ENCODE measurements around the gene ADGRV1.
"Not testable (repeated sequence)": the region's sequence is repeated elsewhere in the genome, so short reads cannot be mapped to it uniquely, and the experiment has no call there.

The ADGRV1 gene

DNA sequence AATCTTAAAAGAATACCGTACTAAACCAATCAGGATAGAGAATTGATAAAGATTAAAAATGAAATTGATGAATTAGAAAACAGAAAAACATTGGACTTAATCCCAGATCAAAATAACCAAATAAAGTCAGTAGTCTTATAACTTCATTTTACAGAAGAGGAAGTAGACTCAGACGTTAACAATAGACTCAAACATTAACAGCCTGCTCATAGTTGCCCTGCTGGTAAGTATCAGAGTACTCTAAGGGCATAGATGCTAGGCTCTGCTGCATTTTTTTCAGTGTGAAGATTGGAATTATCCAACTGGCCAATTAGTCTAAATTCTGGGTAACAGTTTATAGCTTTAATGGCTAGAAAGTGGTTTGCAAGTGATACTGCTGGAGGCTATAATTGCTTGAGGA, 42.9 kb downstream of the ADGRV1 start:
- DNase-seq, result no peak

DNA sequence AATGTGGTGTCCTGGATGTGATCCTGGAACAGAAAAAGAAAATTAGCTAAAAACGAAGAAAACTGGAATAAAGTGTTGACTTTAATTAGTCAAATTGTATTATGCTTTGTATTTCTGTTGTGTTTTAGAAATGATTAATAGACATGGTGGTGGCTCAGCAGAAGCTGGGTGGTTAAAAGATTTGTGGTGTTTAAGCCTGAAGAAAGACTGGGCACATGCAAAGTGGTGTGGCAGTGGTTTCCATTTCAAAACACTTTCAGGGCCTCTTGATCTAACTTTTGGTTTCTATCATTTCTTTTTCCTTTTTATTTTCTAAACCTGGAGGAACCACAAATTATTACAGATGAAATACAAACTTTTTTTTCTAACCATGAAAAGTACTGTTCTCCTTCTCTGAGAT, 44.1 kb downstream of the ADGRV1 start:
- no peak for DNase-seq

DNA sequence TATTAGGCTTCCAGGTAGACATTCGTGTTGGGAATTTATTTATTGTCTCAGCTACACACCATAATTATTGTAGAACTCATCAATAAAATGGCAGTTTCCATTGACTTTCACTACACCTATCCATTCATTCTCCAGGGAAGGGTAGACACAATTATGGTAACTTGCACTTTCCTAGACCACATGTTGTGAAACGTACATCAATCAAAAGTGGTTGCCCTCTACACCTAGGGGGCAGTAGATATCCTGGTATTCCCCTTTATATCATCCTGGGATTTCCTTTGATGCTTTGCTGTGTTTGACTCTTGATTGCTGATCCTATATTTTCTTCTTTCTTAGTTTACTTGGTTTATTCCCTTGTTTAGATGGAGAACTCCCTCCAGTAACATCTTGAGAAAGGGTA, 47.9 kb downstream of the ADGRV1 start:
- DNase-seq, result no peak

DNA sequence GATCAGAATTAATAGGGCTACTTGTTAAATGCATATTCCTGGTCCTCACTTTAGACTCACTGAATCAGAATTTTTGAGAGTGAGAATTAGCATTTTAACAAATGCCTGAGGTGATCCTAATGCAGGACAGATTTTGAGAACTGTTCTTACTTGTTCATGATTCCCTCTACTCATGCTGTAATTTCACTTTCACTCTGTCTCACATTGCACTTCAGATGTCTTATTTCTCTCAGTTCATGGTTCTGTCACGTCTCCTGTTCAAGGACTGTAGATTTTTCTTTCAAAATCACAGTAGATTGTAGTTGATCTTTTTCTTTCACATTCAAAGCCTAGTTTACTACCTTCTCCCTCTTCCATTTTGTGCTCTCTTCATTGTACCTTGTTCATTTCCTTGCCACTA, 54.3 kb downstream of the ADGRV1 start:
- DNase-seq, result no peak

DNA sequence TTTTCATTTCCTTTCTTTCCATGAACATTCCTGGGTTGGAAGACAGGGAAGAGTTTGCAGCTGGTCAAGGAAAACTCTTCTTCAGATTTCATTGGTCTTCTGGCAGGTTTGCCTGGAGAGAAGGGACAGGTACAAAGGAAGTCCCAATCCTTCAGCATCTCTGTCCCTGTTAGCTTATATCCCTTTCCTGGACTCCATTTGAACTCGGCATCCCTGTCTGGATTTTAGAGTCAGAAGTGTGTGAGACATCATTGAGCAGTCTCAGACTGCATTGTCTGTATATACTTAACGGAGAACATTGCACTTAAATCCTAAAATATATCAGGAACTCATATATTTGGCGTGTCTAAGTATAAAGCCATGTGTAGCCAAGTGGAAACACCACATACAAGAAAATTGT, 54.9 kb downstream of the ADGRV1 start:
- no peak for DNase-seq

DNA sequence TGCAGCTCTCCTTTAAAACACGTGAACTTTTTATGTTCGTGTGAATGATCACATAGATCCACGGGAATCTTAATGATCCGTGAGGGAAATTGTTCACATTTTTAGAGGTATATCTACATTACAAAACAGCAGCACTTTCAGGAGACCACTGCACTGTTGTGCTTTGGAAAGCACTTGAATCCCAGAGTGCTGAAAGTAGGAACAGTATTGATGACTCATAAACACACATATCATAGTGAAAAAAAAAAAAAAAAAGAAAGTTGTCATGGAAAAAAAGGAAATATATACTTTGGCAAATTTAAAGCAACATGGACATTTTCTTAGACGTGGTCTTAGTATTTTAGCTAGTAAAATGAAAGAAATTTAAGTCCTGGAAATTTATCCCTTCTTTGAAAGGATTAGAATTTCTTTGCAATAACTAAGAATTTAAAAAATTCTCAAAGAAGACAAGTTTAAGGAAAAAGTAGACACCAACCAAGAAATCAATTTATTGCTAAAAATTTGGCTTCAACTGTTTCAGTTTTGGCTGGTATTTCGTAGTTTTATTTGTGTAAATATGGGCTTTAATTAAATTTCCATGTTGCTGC, 55.4 kb downstream of the ADGRV1 start:
- no peak for DNase-seq

DNA sequence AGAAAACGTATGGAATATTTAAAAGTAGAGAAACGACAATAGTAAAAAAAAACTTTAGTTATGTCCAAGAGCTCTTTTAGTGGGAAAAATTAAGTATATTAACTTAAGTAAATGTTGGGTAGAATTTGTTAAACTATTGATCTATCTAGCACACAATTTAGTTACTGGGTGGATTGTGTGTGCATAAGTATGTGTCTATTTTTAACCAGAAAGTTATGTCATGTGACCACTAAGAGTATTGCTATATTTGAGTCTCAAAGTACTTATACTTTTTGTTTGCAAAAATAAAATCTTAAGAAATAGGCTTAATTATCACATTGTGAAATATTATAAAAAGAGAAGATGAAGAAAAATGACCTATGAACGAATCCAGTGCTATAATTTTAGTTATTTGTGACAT, 56.8 kb downstream of the ADGRV1 start:
- no peak for DNase-seq

DNA sequence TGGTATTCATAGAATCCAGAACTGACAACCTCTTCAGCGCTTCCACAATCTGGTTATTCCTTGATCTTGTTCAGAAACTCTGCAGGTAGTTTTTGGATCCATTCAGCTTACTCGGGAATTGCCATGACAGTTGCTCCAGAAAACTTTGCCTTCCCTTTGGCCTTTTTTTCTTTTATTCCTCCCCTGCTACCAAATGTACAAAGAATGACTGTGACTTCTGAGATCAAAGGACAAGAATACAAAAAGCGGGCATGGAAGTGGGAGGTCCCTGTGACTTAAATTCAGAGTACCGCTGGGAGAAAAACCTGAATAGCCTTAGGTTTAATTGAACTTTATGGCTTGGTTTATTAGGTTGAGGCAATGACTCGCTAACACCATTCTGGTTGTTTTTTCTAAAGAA, 59.5 kb downstream of the ADGRV1 start:
- DNase-seq, result no peak

DNA sequence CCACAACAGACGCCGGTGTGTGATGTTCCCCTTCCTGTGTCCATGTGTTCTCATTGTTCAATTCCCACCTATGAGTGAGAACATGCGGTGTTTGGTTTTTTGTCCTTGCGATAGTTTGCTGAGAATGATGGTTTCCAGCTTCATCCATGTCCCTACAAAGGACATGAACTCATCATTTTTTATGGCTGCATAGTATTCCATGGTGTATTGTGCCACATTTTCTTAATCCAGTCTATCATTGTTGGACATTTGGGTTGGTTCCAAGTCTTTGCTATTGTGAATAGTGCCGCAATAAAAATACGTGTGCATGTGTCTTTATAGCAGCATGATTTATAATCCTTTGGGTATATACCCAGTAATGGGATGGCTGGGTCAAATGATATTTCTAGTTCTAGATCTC, 61.2 kb downstream of the ADGRV1 start:
- DNase-seq, result not testable (repeated sequence)

DNA sequence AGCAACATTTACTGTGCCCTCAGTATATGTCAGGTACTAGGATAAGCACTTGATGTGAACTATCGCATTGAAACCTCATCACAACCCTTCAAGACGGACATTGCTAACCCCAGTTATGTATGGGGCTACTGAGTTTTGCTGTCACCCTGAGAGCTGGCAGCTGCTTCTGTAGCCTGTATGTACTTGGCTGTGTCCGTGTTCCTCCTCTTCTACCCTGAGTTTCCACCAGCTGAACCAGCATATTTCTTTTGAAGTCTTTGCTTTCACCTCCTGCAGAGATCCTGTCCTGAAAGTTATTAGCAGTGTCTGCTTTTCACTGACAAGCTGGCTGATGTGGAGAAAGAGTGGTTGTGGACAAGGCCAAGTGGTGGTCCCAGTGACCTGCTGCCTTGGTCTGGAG, 63.3 kb downstream of the ADGRV1 start:
- DNase-seq, result no peak

DNA sequence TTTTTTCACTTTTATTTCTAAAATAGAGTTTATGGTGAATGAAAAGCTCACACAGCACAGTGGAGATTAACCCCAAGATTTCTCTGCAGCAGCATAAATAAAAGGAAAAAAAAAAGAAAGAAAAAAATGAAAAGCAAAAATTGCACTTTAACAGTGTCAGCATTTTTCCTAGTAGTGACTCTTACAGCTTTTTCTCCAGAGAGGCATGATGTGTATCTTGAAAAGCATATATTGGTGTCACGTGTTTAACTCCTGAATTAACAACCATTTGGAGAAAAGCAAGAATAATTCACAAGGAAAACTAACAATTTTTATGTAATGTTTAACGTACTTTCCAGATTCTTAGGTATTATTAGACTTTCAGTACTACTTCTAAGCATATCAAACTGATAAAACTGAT, 67.9 kb downstream of the ADGRV1 start:
- DNase-seq, result no peak

DNA sequence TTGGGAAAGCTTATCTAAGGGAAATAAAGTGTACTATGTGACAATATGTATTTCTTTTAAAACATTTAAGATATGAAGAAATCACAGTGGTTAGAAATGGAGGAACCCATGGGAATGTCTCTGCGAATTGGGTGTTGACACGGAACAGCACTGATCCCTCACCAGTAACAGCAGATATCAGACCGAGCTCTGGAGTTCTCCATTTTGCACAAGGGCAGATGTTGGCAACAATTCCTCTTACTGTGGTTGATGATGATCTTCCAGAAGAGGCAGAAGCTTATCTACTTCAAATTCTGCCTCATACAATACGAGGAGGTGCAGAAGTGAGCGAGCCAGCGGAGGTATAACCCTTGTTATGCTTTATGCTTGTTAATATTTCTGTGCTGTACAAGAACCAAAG, 69.9 kb downstream of the ADGRV1 start:
- DNase-seq, result no peak

DNA sequence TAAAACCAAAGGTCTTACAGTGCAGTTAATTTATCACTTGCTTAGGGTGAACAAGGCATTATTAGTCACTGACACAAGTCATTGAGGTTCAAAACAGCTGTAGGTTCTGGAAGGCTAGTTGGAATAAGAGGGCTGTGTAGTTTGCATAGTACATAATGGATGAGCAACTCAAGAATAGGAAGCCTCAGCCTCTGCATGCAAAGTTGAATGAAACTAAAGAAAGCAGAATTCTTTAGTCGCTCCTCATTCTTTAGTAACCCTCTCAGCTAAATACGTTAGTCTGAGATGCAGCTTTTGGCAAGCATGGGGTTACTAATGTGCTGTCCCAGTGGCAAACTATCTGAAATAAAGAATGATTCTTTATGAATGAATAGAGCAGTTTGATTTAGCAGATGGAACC, 74.2 kb downstream of the ADGRV1 start:
- DNase-seq, result no peak

DNA sequence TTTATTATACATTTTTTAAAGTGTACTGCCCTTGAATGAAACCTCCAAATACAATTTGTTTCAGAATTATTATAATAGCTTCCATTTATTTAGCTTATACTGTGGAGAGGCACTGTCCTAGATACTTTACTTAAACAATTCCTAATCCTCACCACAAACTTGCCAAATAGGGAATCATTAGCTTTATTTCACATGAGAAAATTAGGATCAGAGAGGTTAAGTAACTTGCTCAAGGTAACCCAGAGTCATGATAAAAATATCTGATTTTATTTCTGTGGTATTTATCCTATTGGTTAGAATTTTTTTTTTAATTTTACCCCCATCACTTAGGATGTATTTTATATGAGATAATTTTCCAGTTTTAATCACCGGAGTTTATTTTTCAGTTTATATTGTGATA, 78.4 kb downstream of the ADGRV1 start:
- DNase-seq, result no peak

DNA sequence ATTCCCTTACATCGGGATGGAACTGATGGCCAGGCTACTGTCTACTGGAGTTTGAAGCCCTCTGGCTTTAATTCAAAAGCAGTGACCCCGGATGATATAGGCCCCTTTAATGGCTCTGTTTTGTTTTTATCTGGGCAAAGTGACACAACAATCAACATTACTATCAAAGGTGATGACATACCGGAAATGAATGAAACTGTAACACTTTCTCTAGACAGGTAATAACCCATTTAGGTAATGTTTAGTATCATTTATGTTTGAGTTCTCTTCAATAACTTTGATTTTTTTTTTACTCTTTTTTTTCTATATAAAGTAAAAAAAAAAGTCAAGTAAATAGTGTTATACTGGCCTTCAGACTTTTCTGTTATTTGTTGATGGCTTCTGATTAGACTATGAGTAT, 79.1 kb downstream of the ADGRV1 start:
- DNase-seq, result no peak

DNA sequence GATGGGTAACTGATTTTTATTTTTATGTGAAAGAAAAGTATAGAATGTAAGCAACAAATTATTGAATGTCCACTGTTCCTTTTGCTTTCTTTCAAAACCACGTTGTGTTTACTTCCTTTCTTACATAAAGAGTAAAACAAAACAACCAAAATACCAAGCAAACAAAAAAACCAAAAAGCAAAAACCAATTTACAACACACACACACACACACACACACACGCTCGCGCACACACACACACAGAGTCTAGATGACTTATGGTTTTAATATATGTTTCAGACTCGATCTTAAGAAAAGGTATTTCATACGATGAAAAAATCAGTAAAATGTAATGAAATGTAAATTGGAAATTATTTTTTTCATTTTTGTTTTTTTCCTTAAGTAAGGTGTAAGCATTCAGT, 80.3 kb downstream of the ADGRV1 start:
- DNase-seq, result no peak

DNA sequence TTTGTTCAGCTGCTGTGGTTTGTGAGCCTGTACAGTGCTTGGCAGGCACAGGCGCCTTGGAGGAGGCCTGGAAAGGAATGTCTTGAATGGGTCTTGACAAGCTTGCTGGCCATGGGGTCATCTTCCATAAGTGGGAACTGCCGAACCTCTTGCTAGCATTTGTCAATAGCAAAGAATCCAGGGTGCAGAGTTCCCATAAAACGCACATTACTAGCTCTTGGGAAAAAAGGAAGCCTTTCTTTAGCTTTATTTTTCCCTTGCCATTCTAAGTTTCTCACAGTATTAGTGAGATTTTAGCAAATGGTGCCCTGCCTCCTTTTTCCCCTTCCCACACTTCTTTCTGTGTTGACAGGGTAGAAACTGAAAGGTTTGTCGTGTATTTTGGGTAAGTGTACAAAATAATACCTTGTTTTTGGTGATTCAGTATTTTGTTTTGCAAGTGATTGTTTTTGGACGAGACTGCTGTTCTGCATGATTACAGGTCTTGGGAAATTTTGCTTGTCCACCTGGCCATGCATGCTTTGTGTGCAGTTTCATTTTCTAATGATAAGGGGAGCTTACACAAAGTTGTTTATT, 82.0 kb downstream of the ADGRV1 start:
- DNase-seq, result no peak

DNA sequence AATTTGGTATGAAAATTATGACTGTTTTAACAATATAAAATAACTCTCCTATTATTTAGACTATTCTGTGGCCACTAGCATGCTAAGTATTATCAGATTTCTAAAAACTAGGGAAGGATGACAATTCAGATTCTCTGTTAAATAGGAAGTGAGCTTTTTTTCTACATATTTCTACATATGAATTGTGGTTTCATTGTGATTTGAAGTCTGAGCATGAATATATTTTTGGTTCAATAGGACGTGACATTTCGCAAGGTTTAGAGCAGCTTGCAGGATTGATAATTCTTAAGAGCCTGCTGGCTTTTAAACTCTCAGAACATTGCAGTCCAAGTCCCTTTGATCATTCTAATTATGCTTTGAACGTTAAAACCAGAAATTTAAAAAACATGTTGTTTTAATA, 82.9 kb downstream of the ADGRV1 start:
- DNase-seq, result no peak

DNA sequence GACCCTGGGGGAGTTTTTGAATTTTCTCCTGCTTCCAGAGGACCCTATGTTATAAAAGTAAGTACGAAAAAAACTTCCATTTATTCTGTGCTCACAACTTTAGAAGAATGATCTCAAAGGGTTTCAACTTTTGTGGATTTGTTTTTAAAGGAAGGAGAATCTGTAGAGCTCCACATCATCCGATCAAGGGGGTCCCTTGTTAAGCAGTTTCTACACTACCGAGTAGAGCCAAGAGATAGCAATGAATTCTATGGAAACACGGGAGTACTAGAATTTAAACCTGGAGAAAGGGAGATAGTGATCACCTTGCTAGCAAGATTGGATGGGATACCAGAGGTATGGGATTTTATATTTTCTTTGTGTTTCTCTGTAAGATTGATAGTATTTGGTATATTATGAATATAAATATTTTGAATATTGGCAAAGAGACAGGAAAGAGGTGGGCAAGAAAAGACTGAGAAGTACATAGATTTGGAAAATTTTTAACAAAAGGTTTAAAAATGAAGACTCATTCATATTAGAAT, 84.2 kb downstream of the ADGRV1 start:
- DNase-seq, result no peak

DNA sequence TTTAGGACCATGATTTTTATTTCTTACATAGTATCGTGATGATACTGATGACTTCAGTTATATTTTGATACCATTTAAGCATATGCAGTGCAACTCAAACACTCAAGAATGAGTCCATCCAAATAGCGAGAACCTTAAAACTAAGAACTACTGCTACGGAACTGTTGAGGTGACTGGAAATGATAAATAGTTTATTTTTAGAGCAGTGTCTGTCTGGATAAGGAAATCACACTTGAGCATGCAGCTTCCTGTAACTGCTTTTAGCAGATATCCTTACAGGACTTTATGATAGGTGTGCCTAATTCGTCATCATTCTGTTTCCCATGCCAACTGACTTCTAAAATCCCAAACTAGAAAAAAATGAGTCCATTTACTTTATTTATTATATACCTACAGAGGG, 85.5 kb downstream of the ADGRV1 start:
- no peak for DNase-seq

DNA sequence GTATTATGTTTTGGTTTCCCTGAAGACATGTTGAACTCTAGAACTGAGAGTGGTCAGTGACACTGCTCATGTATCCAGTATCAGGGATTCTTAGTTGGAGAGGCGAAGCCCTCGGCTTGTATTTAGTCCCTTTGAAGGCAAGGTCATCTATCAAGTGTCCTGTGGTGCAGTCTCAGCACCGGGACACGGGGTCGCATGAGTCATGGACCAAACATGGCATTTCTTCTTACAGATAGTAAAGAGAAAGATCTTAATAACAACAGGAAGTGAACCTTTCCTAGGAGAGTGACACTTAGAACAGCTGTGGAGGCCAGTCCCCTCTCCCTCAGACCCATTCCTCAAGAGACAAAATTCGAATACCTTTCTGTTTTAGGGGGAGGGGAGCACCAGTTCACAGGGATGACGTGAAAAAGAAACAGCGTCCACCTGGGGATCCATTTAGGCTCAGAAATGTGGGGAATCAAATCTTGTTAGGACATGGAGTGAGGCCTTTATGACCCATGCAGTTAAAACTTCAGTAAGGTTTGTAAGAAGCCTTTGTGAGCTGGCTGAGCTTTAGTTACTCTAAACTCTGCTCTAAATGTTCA, 86.5 kb downstream of the ADGRV1 start:
- DNase-seq, result no peak

DNA sequence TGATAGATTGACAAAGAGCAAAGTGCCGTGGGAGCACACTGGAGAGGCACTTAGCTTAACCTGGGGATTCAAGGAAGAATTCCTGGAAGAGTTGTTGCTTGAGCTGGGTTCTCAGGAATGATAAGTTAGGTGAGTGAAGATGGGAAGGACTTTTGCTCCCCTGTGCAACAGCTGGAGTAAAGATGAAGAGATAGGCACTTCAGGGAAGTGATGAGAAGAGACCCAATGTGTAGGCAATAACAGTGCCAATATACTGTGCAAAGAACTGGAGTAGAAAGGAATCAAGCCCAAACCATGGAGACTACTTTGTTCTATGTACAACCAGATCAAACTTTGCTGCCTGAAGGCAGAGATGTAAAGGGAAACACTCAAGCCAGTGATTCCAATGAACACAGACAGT, 92.2 kb downstream of the ADGRV1 start:
- DNase-seq, result no peak

DNA sequence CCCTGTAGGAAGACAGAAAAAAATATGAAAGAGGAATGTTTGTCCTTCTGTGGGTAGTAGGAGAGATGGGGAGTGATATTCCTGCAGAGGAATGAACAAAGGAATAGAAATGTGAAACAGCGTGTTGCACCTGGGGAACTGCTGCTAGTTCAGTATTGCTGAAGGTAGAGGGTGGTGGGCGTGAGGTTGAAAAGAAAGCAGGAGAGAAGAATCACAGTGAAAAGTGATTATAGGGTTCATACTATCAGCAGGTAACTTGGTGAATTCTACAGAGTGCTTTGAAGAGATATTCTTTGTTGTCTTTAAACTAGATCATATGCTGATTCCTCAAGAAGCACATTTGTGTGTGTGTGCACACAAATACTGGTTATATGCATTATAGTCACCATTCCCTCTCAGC, 95.6 kb downstream of the ADGRV1 start:
- no peak for DNase-seq

DNA sequence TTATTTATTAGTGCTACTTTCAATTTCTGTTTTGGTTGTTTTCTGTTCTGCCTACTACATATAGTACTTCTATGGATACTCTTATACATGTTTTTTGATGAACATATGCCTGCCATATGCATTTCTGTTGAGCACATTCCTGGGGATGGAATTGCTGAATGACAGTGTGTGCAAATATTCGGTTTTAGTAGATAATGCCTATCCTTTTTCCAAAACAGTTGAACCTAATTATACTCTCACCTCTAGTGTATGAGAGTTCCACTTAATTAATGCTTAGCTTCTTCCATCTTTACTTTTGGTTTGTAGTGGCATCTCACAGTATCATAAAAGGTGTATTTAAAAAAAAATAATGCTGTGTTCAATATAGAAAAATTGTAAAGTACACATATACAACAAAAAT, 96.8 kb downstream of the ADGRV1 start:
- DNase-seq, result no peak

DNA sequence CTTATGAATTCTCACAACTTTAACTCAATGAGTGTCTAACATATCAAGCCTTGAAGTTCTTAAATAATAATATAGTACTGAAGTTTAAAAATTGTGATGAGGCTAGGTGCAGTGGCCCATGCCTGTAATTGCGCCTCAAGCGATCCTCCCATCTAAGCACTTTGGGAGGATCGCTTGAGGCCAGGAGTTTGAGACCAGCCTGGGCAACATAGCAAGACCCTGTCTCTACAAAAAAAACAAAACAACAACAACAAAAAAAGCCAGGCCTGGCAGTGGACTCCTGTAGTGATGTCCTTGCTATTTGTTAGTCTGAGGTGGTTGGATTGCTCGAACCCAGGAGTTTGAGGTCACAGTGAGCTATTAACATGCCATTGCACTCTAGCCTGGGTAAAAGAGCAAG, 98.4 kb downstream of the ADGRV1 start:
- no peak for DNase-seq
